Astrocyte (in vitro differentiated cells and primary cell): ENCODE measurements around the gene EPHB1. TPM values are rescaled to one million over a fixed set of nuclear protein-coding genes. Genes with fewer than 3 reads are reported as not detected.

Experiments used
- DNase-seq: peaks from one replicate; pipeline ENCODE4 v3.0.0-alpha.2; 2010; ENCODE audit warnings: low read depth
- FAIRE-seq: peaks from 2 replicates; lab custom pipeline; 2011; peaks lifted over from hg19 to GRCh38; lab: Jason Lieb, UNC
- H2AFZ ChIP-seq: 2 replicates; pipeline ENCODE4 v1.6.0; 2012; ENCODE audit warnings: low read depth, low read length, inconsistent platforms
- H3K27ac ChIP-seq: 2 replicates; pipeline ENCODE4 v1.5.1; 2011; ENCODE audit warnings: low read depth, low read length, inconsistent platforms
- H3K27me3 ChIP-seq: 2 replicates; pipeline ENCODE4 v1.6.0; 2011; ENCODE audit warnings: low read length, inconsistent platforms; ENCODE audit not compliant: insufficient read depth
- H3K36me3 ChIP-seq: 2 replicates; pipeline ENCODE4 v1.5.1; 2011; ENCODE audit warnings: low read length, inconsistent platforms; ENCODE audit not compliant: insufficient read depth
- H3K4me1 ChIP-seq: 2 replicates; pipeline ENCODE4 v1.5.1; 2011; ENCODE audit warnings: low read length, inconsistent platforms; ENCODE audit not compliant: insufficient read depth
- H3K4me2 ChIP-seq: 2 replicates; pipeline ENCODE4 v1.6.0; 2012; ENCODE audit warnings: low read length, inconsistent platforms
- H3K4me3 ChIP-seq: 2 replicates; pipeline ENCODE4 v1.5.1; 2011; ENCODE audit warnings: low read depth, mild to moderate bottlenecking, low read length, inconsistent platforms; ENCODE audit not compliant: insufficient read depth
- H3K79me2 ChIP-seq: 2 replicates; pipeline ENCODE4 v1.6.0; 2012; ENCODE audit warnings: mild to moderate bottlenecking, low read length, inconsistent platforms; ENCODE audit not compliant: insufficient read depth
- H3K9ac ChIP-seq: 2 replicates; pipeline ENCODE4 v1.6.0; 2012; ENCODE audit warnings: mild to moderate bottlenecking, low read length, inconsistent platforms
- H3K9me3 ChIP-seq: 2 replicates; pipeline ENCODE4 v1.5.1; 2012; ENCODE audit warnings: low read depth, mild to moderate bottlenecking, low read length, inconsistent platforms; ENCODE audit not compliant: insufficient read depth
- H4K20me1 ChIP-seq: 2 replicates; pipeline ENCODE4 v1.6.0; 2012; ENCODE audit warnings: low read length, inconsistent platforms; ENCODE audit not compliant: insufficient read depth
- H3K27ac Mint-ChIP-seq: one replicate; pipeline ENCODE4 v1.8.0; 2021; ENCODE audit warnings: mild to moderate bottlenecking, mixed read lengths; ENCODE audit not compliant: unreplicated experiment
- H3K27me3 Mint-ChIP-seq: one replicate; pipeline ENCODE4 v1.8.0; 2021; ENCODE audit warnings: low read depth, mixed read lengths; ENCODE audit not compliant: unreplicated experiment
- H3K36me3 Mint-ChIP-seq: one replicate; pipeline ENCODE4 v1.8.0; 2021; ENCODE audit warnings: low read depth, mixed read lengths; ENCODE audit not compliant: unreplicated experiment
- H3K4me1 Mint-ChIP-seq: one replicate; pipeline ENCODE4 v1.8.0; 2021; ENCODE audit warnings: low read depth, mixed read lengths; ENCODE audit not compliant: unreplicated experiment
- H3K4me3 Mint-ChIP-seq: one replicate; pipeline ENCODE4 v1.8.0; 2021; ENCODE audit warnings: mild to moderate bottlenecking, moderate library complexity, mixed read lengths; ENCODE audit not compliant: unreplicated experiment
- H3K9me3 Mint-ChIP-seq: one replicate; pipeline ENCODE4 v1.8.0; 2021; ENCODE audit warnings: mild to moderate bottlenecking, mixed read lengths; ENCODE audit not compliant: unreplicated experiment
- CTCF ChIP-seq: IDR thresholded peaks from 2 replicates; pipeline ENCODE4 v1.5.1; 2011; ENCODE audit warnings: low read depth, mild to moderate bottlenecking, inconsistent platforms, low read length, moderate library complexity; ENCODE audit not compliant: insufficient read depth
- EZH2 ChIP-seq: IDR thresholded peaks from 2 replicates; pipeline ENCODE4 v1.6.1; 2012; ENCODE audit warnings: mild to moderate bottlenecking, low read length, inconsistent platforms; ENCODE audit not compliant: insufficient read depth
- total RNA-seq: library from RNA; stranded (reverse); gene quantifications from 2 replicates; pipeline ENCODE4 v1.2.1, GENCODE V29; 2021

The EPHB1 gene
- total RNA-seq, 1 donor from 2014 or later: 4.1 TPM

- H3K9me3 ChIP-seq: no peaks in the 10 kb centered on the region
- no peaks in the 10 kb centered on the region for H3K9me3 Mint-ChIP-seq
- no peak overlapping the region for H3K4me2 ChIP-seq
- no peak overlapping the region for H3K4me3 Mint-ChIP-seq
- no peaks in the 10 kb centered on the region for H3K36me3 Mint-ChIP-seq
- H3K27me3 Mint-ChIP-seq: peaks cover 12% of the 10 kb centered on the region
- no peaks in the 10 kb centered on the region for H3K4me1 Mint-ChIP-seq
- no peaks in the 10 kb centered on the region for H3K4me1 ChIP-seq
- H4K20me1 ChIP-seq: no peaks in the 10 kb centered on the region
- H3K27ac Mint-ChIP-seq: no peak overlapping the region
- no peak overlapping the region for H3K9ac ChIP-seq
- no peak for DNase-seq
- H3K27me3 ChIP-seq: no peaks in the 10 kb centered on the region
- no peak overlapping the region for H3K27ac ChIP-seq
- H3K36me3 ChIP-seq: no peaks in the 10 kb centered on the region
- H3K4me3 ChIP-seq: no peak overlapping the region
- H3K79me2 ChIP-seq: no peaks in the 10 kb centered on the region
- H2AFZ ChIP-seq: no peak overlapping the region
- FAIRE-seq: no peak
- TF ChIP-seq EZH2 (no peak), CTCF (no peak)
Observed at GRCh38 chr3:134772591-134772990, 22.5 kb upstream of the EPHB1 start.

- Mint-ChIP-seq H3K4me3 (no peak overlapping the region), H3K9me3 (no peaks in the 10 kb centered on the region), H3K36me3 (no peaks in the 10 kb centered on the region), H3K4me1 (no peaks in the 10 kb centered on the region), H3K27me3 (no peaks in the 10 kb centered on the region), H3K27ac (no peak overlapping the region)
- H3K4me2 ChIP-seq: no peak overlapping the region
- no peaks in the 10 kb centered on the region for H4K20me1 ChIP-seq
- no peak for DNase-seq
- H3K27ac ChIP-seq: no peak overlapping the region
- no peak overlapping the region for H3K9ac ChIP-seq
- no peaks in the 10 kb centered on the region for H3K79me2 ChIP-seq
- TF ChIP-seq CTCF (no peak), EZH2 (no peak)
- H2AFZ ChIP-seq: no peak overlapping the region
- H3K4me1 ChIP-seq: no peaks in the 10 kb centered on the region
- H3K4me3 ChIP-seq: no peak overlapping the region
- no peaks in the 10 kb centered on the region for H3K9me3 ChIP-seq
- H3K36me3 ChIP-seq: no peaks in the 10 kb centered on the region
- no peak for FAIRE-seq
- no peaks in the 10 kb centered on the region for H3K27me3 ChIP-seq
Observed at GRCh38 chr3:134775831-134776230, 19.2 kb upstream of the EPHB1 start.

- no peak for FAIRE-seq
- Mint-ChIP-seq H3K36me3 (no peaks in the 10 kb centered on the region), H3K27me3 (no peaks in the 10 kb centered on the region), H3K9me3 (no peaks in the 10 kb centered on the region), H3K4me1 (no peaks in the 10 kb centered on the region), H3K27ac (no peak overlapping the region), H3K4me3 (no peak overlapping the region)
- Histone ChIP-seq H3K27ac (no peak overlapping the region), H3K9me3 (no peaks in the 10 kb centered on the region), H3K9ac (no peak overlapping the region), H3K4me2 (no peak overlapping the region), H3K36me3 (no peaks in the 10 kb centered on the region), H3K4me3 (no peak overlapping the region), H3K27me3 (no peaks in the 10 kb centered on the region), H4K20me1 (no peaks in the 10 kb centered on the region), H3K79me2 (no peaks in the 10 kb centered on the region), H2AFZ (no peak overlapping the region), H3K4me1 (no peaks in the 10 kb centered on the region)
- no peak for DNase-seq
- no peak for TF ChIP-seq CTCF
- no peak for TF ChIP-seq EZH2
Observed at GRCh38 chr3:134776518-134776917, 18.5 kb upstream of the EPHB1 start.
